IgD-negative memory B cell (primary cell): Measurements from ENCODE around the gene GRK5. TPM values are rescaled to one million over a fixed set of nuclear protein-coding genes. Genes with fewer than 3 reads are reported as not detected.
A peak's percentile ranks its signal among the peaks of the same experiment; 100 is the strongest.

Source experiments
- H3K27ac Mint-ChIP-seq, 3 donors: one replicate each; pipeline ENCODE4 v1.8.0; 2020 to 2022; ENCODE audit warnings: mild to moderate bottlenecking in 3 of 3, mixed read lengths in 3 of 3, moderate library complexity in 1 of 3
- H3K27me3 Mint-ChIP-seq: one replicate; pipeline ENCODE4 v1.8.0; 2021; ENCODE audit warnings: mixed read lengths
- H3K36me3 Mint-ChIP-seq: one replicate; pipeline ENCODE4 v1.8.0; 2020; ENCODE audit warnings: mild to moderate bottlenecking, mixed read lengths
- H3K4me1 Mint-ChIP-seq, 3 donors: one replicate each; pipeline ENCODE4 v1.8.0; 2020 to 2022; ENCODE audit warnings: mixed read lengths in 3 of 3, mild to moderate bottlenecking in 1 of 3
- H3K4me3 Mint-ChIP-seq, 4 donors: one replicate each; pipeline ENCODE4 v1.8.0; 2020 to 2022; ENCODE audit warnings: mild to moderate bottlenecking in 4 of 4, mixed read lengths in 4 of 4, moderate library complexity in 3 of 4
- H3K9me3 Mint-ChIP-seq, 3 donors: one replicate each; pipeline ENCODE4 v1.8.0; 2020 to 2021; ENCODE audit warnings: mixed read lengths in 3 of 3, mild to moderate bottlenecking in 1 of 3
- polyA plus RNA-seq: library from polyadenylated mRNA; unstranded; fragments of 300-500 nt; fragmentation: Illumina TruSeq; gene quantifications from one replicate; pipeline ENCODE4 v1.2.3, GENCODE V29; 2021

Gene GRK5
- polyA plus RNA-seq, 1 donor from 2014 or later, result 18.1 TPM

DNA sequence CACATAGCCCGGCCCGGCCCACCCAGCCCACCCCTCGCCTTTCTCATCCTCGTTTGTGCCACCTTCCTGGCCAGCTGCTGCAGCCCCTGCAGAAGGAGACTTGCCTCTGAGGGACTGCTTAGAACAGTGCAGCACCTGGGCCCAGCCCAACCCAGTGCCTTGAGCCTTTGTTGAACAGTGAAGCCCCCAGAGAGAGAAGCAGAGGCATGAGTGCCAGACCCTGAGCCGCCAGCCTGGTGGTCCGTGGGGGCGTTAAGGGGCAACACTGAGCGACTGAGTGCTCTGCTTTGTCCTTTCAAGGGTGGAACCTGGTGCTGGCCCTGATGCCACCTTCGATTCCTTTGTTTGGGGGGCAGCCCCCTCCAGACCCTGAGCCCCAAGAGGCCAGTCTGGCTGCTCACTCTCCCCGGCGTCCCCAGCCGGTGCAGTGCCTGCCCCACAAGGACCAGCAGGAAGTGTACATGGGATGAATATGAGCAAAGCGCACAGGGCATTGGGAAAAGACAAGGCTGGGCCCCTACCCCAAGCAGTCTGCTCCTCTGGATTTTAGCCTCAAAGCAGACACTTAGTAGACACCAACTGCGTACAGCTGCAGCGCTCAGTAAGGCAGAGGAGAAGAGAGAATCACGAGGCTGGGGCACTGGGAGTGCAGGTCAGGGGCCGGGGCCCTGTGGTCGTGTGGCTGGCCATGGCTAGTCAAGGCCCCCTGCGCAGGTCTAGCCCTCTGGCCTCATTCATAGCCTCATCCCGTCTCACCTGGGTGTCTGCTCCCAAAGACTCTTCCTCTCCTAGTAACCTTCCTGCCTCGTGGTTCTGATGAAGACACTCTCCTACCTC, 239.3 kb downstream of the GRK5 start:
- Mint-ChIP-seq H3K27me3 (no peaks in the 10 kb centered on the region), H3K4me1 (peaks cover 9 to 19% (median 11%) of the 10 kb centered on the region in 3 donors), H3K27ac (peak overlapping the region in 2 of 3 donors; percentile 19 to 25), H3K36me3 (peaks cover 4% of the 10 kb centered on the region), H3K9me3 (no peaks in the 10 kb centered on the region), H3K4me3 (no peak overlapping the region)

GRCh38 chr10:119447421-119447820, 240.1 kb downstream of the GRK5 start:
- Mint-ChIP-seq H3K4me1 (peaks cover 8 to 18% (median 9%) of the 10 kb centered on the region in 3 donors), H3K36me3 (peaks cover 5% of the 10 kb centered on the region), H3K4me3 (no peak overlapping the region), H3K9me3 (no peaks in the 10 kb centered on the region), H3K27me3 (no peaks in the 10 kb centered on the region), H3K27ac (peak overlapping the region in 2 of 3 donors; percentile 19 to 25)

GRCh38 chr10:119447823-119448546, 240.6 kb downstream of the GRK5 start:
- Mint-ChIP-seq H3K4me3 (peak overlapping the region in 1 of 4 donors; percentile 39), H3K27me3 (no peaks in the 10 kb centered on the region)

DNA sequence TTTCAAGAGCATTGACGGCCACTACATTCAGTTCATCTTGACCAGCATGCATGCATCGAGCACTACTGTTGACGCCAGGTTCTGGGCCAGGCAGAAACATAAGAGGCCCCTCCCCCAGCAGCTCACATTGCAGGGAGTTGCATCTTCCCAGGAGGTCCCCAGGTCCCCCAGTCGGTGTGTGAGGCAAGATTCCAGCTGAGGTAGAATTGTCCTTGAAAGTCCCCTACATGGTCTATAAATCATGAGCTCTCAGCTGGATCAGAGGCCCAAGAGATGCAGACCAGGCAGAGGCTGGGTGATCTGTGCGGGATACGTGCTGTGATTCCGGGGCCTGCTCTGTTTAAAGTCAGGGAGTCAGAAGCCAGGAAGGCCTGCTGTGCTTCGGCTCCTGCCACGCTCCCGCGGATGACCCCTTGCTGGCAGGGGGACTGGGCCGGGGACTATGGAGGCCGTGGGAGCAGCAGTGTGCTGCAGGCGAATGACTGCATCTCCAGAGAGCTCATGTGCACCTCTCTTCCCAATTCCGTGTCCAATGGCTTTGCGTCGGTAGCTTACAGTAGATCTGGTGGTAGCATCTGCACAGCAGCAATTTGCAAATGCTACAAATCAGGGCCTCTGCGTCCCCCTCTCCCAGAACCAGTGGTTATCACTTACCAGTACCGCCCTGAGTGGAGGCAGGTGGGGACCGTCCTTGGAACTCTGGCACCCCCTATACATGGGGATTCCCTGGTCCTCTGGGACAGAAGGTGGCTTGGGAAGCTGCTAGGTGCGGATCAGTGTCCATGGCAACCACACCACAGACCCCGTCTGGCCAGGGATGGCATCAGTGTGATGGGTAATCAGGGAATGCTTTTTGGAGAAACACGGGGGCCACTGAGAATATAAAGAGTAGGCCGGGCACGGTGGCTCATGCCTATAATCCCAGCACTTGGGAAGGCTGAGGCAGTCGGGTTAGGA, 241.5 kb downstream of the GRK5 start:
- Mint-ChIP-seq H3K27me3 (no peaks in the 10 kb centered on the region), H3K4me1 (peaks cover 0 to 10% (median 6%) of the 10 kb centered on the region in 3 donors), H3K27ac (peak overlapping the region in 2 of 3 donors; percentile 50 to 53), H3K9me3 (no peaks in the 10 kb centered on the region), H3K36me3 (peaks cover 5% of the 10 kb centered on the region), H3K4me3 (peak overlapping the region in 1 of 4 donors; percentile 39)

More at GRCh38 chr10:119447823-119448546, 240.6 kb downstream of the GRK5 start:
- no peaks in the 10 kb centered on the region for H3K9me3 Mint-ChIP-seq
- H3K4me1 Mint-ChIP-seq, result peaks cover 3 to 12% (median 6%) of the 10 kb centered on the region in 3 donors
- peaks cover 5% of the 10 kb centered on the region for H3K36me3 Mint-ChIP-seq
- H3K27ac Mint-ChIP-seq, result peak overlapping the region in 1 of 3 donors; percentile 25

- Mint-ChIP-seq H3K27ac (no peak overlapping the region), H3K4me1 (peaks cover 0 to 10% (median 6%) of the 10 kb centered on the region in 3 donors), H3K4me3 (peak overlapping the region in 2 of 4 donors; percentile 3 to 67), H3K9me3 (no peaks in the 10 kb centered on the region), H3K27me3 (no peaks in the 10 kb centered on the region), H3K36me3 (peaks cover 5% of the 10 kb centered on the region)
Measured at GRCh38 chr10:119449760-119450461, 242.5 kb downstream of the GRK5 start.

DNA sequence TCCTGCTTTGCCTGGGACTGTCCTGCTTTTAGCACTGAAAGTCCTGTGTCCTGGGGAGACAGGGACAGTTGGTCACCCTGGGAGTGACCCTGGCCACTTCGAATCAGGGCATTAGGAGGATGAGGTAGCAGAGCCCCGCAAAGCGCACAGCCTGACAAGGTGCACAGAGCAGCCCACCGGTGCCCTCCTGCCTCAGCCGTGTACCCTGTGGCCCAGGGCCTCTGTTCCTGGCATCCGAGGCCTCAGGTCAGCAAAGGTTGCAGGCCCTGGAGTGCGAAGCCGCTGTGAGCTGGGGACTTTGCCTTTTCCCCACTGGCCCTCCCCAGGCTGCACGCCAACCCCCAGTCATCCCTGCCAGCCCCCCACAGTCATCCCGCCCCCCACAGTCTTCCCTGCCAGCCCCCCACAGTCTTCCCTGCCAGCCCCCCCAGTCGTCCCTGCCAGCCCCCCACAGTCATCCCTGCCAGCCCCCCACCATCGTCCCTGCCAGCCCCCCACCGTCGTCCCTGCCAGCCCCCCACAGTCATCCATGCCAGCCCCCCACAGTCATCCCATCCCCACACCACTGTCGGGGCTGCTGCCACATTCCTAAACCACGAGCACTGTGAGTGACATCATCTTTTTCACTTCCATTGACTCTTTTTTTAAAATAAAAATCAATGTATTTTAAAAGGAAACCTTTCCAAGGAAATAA, 243.4 kb downstream of the GRK5 start:
- H3K4me3 Mint-ChIP-seq, result no peak overlapping the region
- H3K27ac Mint-ChIP-seq, result no peak overlapping the region
- H3K36me3 Mint-ChIP-seq, result peaks cover 5% of the 10 kb centered on the region
- peaks cover 5 to 13% (median 12%) of the 10 kb centered on the region in 3 donors for H3K4me1 Mint-ChIP-seq
- H3K9me3 Mint-ChIP-seq, result no peaks in the 10 kb centered on the region
- peaks cover under 1% of the 10 kb centered on the region for H3K27me3 Mint-ChIP-seq

DNA sequence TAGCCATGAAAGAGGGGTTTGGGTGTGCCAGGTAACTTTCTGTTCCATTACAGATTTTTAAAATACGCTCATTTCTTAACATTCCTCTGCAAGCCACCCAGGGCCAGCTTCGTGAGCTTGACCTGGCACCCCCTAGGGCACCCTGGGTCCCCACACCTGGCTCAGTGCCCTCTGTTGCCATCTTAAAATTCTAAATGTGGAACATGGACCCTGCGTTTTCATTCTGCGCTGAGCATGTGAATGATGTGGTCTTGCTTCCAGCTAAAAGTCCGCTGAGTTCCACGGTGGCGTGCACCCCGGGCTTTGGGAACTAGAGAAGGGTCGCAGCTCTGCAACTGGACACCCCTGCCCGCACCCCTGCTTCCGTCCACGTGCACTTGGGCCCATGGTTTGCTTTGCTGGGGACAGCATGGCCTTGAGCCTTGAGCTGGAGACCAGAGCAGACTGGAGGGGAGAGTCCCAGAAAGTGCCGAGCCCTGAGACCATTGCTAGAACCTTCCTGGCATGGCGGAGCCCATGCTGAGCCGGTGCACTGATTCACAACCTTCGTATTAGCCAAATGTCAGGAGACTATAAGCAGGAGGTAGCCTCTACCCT, 244.0 kb downstream of the GRK5 start:
- H3K4me3 Mint-ChIP-seq, result no peak overlapping the region
- peaks cover 5% of the 10 kb centered on the region for H3K36me3 Mint-ChIP-seq
- no peak overlapping the region for H3K27ac Mint-ChIP-seq
- H3K27me3 Mint-ChIP-seq, result peaks cover 2% of the 10 kb centered on the region
- H3K9me3 Mint-ChIP-seq, result no peaks in the 10 kb centered on the region
- peaks cover 8 to 17% (median 11%) of the 10 kb centered on the region in 3 donors for H3K4me1 Mint-ChIP-seq

DNA sequence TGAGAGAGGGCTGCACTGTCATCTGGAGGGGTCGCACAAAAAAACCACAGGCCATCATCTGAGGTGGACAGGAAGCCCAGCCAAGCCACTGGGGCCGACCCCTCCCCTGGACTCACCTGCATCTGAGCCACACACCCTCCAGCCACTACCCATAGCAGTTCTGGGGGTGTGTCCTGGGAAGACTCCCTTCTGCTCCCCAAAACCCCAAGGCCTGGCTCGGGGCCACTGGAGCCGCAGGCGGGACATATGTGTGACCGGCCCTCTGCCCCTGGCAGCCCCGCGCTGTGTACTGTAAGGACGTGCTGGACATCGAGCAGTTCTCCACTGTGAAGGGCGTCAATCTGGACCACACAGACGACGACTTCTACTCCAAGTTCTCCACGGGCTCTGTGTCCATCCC, 245.0 kb downstream of the GRK5 start:
- H3K4me1 Mint-ChIP-seq, result peaks cover 8 to 17% (median 11%) of the 10 kb centered on the region in 3 donors
- no peak overlapping the region for H3K27ac Mint-ChIP-seq
- H3K36me3 Mint-ChIP-seq, result peaks cover 5% of the 10 kb centered on the region
- no peak overlapping the region for H3K4me3 Mint-ChIP-seq
- H3K9me3 Mint-ChIP-seq, result no peaks in the 10 kb centered on the region
- peaks cover 2% of the 10 kb centered on the region for H3K27me3 Mint-ChIP-seq

- Mint-ChIP-seq H3K4me1 (peaks cover 8 to 17% (median 11%) of the 10 kb centered on the region in 3 donors), H3K27ac (no peak overlapping the region), H3K36me3 (peaks cover 5% of the 10 kb centered on the region), H3K4me3 (no peak overlapping the region), H3K9me3 (no peaks in the 10 kb centered on the region), H3K27me3 (peaks cover 2% of the 10 kb centered on the region)
Measured at GRCh38 chr10:119453313-119453712, 245.9 kb downstream of the GRK5 start.

DNA sequence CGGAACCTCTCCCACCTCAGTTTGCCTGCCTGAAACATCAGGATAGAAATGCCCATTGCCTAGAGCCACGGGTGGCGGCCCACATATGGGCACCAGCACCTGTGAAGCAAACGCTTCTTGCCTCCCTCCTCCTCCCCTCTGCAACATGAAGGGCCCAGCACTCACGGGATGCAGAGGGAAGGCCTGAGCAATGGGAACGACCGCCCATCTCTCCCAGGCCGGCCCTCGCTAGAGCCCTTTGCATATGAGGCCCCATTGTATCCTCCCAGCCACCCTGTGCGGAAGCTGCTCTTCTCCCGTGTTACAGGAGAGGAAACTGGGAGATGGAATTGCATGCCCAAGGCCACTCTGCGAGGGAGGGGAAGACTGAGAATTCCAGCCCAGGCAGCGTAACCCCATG, 246.9 kb downstream of the GRK5 start:
- H3K9me3 Mint-ChIP-seq, result no peaks in the 10 kb centered on the region
- H3K4me1 Mint-ChIP-seq, result peaks cover 8 to 17% (median 11%) of the 10 kb centered on the region in 3 donors
- H3K27me3 Mint-ChIP-seq, result peaks cover 2% of the 10 kb centered on the region
- H3K4me3 Mint-ChIP-seq, result peak overlapping the region in 1 of 4 donors; percentile 28
- H3K27ac Mint-ChIP-seq, result no peak overlapping the region
- peaks cover 3% of the 10 kb centered on the region for H3K36me3 Mint-ChIP-seq

GRCh38 chr10:119454990-119455389, 247.6 kb downstream of the GRK5 start:
- no peaks in the 10 kb centered on the region for H3K9me3 Mint-ChIP-seq
- peaks cover 5 to 12% (median 8%) of the 10 kb centered on the region in 3 donors for H3K4me1 Mint-ChIP-seq
- H3K27ac Mint-ChIP-seq, result no peak overlapping the region
- peaks cover 2% of the 10 kb centered on the region for H3K27me3 Mint-ChIP-seq
- H3K4me3 Mint-ChIP-seq, result no peak overlapping the region
- H3K36me3 Mint-ChIP-seq, result peaks cover 3% of the 10 kb centered on the region

DNA sequence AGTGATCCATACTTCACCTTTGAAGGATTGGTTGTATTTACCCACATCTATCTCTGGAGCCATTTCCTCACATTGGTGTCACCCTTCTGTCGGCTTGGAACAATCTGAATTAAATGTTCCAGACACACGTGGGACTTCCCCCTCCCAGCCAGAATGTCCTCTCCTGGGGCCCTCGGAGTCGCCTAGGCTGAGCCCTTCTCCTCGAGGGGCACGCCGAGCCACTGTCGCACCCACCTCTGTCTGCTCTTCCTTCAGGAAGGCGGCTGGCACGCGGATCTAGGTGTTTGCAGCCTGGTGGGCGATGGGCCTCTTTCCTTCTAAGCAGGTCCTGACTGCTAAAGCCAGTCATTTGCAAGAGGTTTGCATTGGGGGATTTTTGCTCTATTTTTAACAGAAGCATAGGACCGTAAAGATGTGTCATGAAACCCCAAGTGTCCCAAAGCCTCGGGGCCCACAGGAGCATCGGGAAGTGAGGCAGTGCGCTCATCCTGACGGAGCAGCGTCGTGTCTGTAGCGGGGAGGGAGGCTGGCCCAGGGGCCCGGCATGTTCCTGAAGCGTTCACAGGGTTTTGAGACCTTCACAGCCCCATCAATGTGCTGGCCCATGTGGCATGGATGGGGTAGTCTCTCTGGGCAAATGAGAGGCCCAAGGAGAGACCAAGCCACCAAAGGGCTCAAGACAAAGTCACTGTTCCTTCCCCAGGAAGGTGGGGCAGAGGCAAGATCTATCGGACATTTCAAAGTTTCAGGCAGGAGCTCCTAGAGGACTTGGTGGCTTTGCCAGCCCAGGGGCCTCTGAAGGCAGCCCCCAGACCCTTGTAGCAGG, 248.5 kb downstream of the GRK5 start:
- H3K4me3 Mint-ChIP-seq, result peak overlapping the region in 2 of 4 donors; percentile 57 to 84

More for the DNA sequence above, 248.5 kb downstream of the GRK5 start:
- Mint-ChIP-seq H3K27me3 (peaks cover 2% of the 10 kb centered on the region), H3K27ac (peak overlapping the region in 2 of 3 donors; percentile 65 to 88), H3K36me3 (peaks cover 2% of the 10 kb centered on the region), H3K9me3 (no peaks in the 10 kb centered on the region), H3K4me1 (peaks cover 6 to 10% (median 8%) of the 10 kb centered on the region in 3 donors)
